Nephron (organoid): Measurements from ENCODE around the gene SLC6A1.

ENCODE experiments used
- H3K27ac Mint-ChIP-seq, 3 experiments: 2 replicates each; pipeline ENCODE4 v1.8.0; 2020; ENCODE audit warnings: mixed read lengths in 3 of 3, mild to moderate bottlenecking in 2 of 3, moderate library complexity in 1 of 3
- H3K27me3 Mint-ChIP-seq: 2 replicates; pipeline ENCODE4 v1.8.0; 2021; ENCODE audit warnings: low read depth, mild to moderate bottlenecking, moderate library complexity, mixed read lengths
- H3K36me3 Mint-ChIP-seq: 2 replicates; pipeline ENCODE4 v1.8.0; 2020; ENCODE audit warnings: low read depth, mixed read lengths
- H3K4me1 Mint-ChIP-seq: 2 replicates; pipeline ENCODE4 v1.8.0; 2020; ENCODE audit warnings: mixed read lengths
- H3K4me3 Mint-ChIP-seq, 3 experiments: 2 replicates each; pipeline ENCODE4 v1.8.0; 2020; ENCODE audit warnings: mild to moderate bottlenecking in 3 of 3, mixed read lengths in 3 of 3, moderate library complexity in 2 of 3
- H3K9me3 Mint-ChIP-seq: 2 replicates; pipeline ENCODE4 v1.8.0; 2020; ENCODE audit warnings: mixed read lengths
- TF ChIP-seq, protein P1 (sequence below), 3 experiments: fragments of 200-600 bp; sonication (generic); IDR thresholded peaks; one replicate each; pipeline ENCODE4 v1.5.0; 2021; ENCODE audit warnings: antibody characterized with exemption in 3 of 3; ENCODE audit not compliant: unreplicated experiment in 3 of 3

Gene SLC6A1

DNA sequence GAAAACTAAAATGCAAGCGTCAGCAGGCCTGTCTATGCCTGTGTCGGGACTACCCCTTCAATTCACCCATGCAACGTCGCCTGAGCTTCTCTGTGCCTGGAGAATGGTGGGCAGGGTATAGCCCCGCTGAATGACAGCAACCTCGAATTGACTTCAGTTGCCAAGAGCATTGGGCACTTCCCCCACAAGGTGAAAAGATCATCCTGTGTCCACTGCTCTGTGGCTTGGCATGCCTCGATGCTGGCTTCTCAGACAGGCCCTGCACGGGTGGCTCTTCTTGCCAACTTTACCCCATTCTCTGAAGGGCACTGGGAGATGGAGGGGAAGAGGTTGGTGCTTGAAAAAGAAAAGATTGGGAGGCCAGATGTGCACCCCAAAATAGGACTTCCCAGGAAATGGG is 3.3 kb downstream of the SLC6A1 start:
- Mint-ChIP-seq H3K9me3 (no peaks in the 10 kb centered on the region), H3K36me3 (no peaks in the 10 kb centered on the region), H3K4me3 (no peak overlapping the region), H3K27me3 (peaks cover 93% of the 10 kb centered on the region), H3K4me1 (peaks cover 10% of the 10 kb centered on the region), H3K27ac (no peak overlapping the region)
- TF ChIP-seq, protein P1, sequence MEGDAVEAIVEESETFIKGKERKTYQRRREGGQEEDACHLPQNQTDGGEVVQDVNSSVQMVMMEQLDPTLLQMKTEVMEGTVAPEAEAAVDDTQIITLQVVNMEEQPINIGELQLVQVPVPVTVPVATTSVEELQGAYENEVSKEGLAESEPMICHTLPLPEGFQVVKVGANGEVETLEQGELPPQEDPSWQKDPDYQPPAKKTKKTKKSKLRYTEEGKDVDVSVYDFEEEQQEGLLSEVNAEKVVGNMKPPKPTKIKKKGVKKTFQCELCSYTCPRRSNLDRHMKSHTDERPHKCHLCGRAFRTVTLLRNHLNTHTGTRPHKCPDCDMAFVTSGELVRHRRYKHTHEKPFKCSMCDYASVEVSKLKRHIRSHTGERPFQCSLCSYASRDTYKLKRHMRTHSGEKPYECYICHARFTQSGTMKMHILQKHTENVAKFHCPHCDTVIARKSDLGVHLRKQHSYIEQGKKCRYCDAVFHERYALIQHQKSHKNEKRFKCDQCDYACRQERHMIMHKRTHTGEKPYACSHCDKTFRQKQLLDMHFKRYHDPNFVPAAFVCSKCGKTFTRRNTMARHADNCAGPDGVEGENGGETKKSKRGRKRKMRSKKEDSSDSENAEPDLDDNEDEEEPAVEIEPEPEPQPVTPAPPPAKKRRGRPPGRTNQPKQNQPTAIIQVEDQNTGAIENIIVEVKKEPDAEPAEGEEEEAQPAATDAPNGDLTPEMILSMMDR (IDR thresholded peaks at IDR 0.05; ENCODE audit: unreplicated experiment in 3 of 3): no peak

DNA sequence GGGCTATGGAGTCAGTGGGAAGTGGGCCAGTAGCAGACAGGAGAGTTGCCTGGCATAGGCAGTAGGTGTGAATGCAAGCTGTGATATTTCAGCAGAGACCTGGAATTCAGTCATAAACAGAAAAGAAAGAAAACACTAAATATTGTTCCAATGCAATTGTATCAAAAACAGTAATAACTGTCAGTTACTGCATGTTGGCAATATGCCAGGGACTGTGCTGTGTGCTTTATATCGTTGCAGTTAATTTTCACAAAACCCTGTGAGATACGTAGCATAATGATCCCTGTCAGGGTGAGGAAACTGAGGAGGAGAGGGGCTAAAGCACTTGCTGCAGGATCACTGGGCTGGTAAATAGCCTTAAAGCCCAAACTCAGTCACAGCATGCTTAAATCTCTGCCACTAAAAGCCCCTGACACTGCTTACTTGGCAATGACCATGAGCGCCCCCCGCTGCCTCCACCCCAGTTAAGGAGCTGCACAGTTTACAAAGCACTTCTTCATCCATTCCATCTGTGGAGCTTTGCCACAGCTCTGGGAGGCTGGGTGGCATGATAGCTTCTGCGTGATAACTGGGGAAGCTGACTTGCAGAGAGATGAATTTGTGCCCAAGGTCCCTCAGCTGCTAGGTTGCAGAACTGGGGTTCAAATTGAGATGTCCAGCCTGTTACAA is 3.9 kb downstream of the SLC6A1 start:
- no peak overlapping the region for H3K4me3 Mint-ChIP-seq
- no peaks in the 10 kb centered on the region for H3K9me3 Mint-ChIP-seq
- peaks cover 93% of the 10 kb centered on the region for H3K27me3 Mint-ChIP-seq
- TF ChIP-seq, protein P1 (IDR thresholded peaks at IDR 0.05; ENCODE audit: unreplicated experiment in 3 of 3): no peak
- H3K36me3 Mint-ChIP-seq: no peaks in the 10 kb centered on the region
- H3K4me1 Mint-ChIP-seq: peaks cover 10% of the 10 kb centered on the region
- H3K27ac Mint-ChIP-seq: no peak overlapping the region

DNA sequence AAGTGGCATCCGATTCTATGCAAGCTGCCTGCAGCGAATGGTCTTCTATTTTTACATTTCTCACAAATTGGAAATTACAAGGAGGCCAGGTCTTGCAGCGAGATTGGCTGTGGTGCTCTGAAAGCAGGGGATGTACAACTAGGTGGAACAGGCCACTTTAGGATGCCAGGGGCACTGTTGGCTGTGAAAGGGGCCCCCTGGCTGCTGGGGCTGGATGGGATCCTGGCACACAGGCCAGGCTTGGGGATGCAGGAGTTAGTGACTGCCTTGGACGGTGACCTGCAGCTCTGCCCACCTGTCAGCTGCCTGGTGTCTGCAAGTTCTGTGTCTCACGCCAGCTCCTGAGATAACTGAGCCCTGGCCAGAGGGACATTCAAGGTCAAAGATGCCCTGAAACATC is 4.6 kb downstream of the SLC6A1 start:
- Mint-ChIP-seq H3K27ac (no peak overlapping the region), H3K27me3 (peaks cover 91% of the 10 kb centered on the region), H3K36me3 (no peaks in the 10 kb centered on the region), H3K4me3 (no peak overlapping the region), H3K9me3 (no peaks in the 10 kb centered on the region), H3K4me1 (peaks cover 6% of the 10 kb centered on the region)
- TF ChIP-seq, protein P1 (IDR thresholded peaks at IDR 0.05; ENCODE audit: unreplicated experiment in 3 of 3): no peak

DNA sequence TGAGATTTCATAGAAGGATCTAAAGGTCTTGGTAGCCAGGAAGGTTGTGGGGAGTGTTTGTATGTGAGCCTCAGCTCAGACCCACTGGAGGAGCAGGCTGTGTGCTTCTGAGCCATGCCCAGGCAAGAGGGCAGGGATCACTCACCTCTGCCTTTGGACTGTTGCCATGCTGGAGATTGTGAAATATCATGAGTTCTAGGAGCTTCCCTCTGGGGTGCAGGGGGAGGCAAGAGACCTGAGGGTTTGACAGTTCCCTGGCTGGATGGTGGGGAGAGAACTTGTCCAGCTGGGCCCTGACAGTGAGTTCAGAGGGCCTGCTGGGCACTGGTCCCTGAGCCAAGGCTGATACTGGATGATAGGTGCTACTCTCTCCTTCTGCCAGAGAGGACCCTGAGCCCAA is 6.0 kb downstream of the SLC6A1 start:
- TF ChIP-seq, protein P1 (IDR thresholded peaks at IDR 0.05; ENCODE audit: unreplicated experiment in 3 of 3): no peak
- H3K27me3 Mint-ChIP-seq: peaks cover 84% of the 10 kb centered on the region
- H3K4me1 Mint-ChIP-seq: peaks cover 9% of the 10 kb centered on the region
- no peak overlapping the region for H3K27ac Mint-ChIP-seq
- H3K36me3 Mint-ChIP-seq: no peaks in the 10 kb centered on the region
- no peak overlapping the region for H3K4me3 Mint-ChIP-seq
- no peaks in the 10 kb centered on the region for H3K9me3 Mint-ChIP-seq

DNA sequence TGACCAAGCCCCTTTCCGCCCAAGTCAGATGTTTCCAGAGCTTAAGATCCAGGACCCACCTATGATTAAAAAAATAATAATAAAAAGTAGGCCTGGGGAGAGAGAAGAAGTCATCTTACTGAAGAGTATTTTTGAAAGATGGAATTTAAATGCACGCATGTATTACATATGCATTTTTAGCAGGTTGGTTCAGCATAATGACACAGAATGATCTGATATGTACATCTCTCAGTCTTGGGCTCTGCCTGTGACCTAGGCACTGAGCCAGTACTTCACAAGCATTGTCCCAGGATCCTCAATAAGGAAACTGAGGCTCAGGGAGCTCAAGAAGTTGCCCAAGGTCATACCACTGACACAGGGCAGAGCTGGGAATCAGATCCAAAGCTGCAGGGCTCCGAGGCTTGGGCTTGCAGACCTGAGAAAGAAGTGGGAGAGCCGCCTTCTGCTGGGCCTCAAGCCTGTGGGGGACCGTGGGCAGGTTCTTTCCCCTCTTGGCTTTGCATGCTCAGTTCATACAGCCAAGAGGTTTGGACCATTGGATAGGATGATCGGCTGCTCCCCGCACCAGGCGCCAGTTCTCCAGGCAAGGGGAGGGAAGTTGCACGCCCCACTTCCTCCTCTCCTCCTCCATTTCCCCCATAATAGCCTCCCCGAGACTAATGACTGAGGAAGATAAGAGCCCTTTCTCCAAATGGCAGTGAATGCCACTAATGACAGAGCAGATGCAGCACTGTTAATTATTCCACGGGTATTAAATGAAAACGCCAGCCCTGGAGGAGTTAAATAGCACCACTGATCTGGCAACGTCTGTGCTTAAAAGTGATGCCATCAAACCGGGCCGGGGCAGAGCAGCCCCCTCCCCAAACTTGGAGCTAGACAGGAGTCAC is 6.9 kb downstream of the SLC6A1 start:
- TF ChIP-seq, protein P1 (IDR thresholded peaks at IDR 0.05; ENCODE audit: unreplicated experiment in 3 of 3): no peak
- no peak overlapping the region for H3K27ac Mint-ChIP-seq
- peaks cover 16% of the 10 kb centered on the region for H3K4me1 Mint-ChIP-seq
- H3K4me3 Mint-ChIP-seq: no peak overlapping the region
- peaks cover 75% of the 10 kb centered on the region for H3K27me3 Mint-ChIP-seq
- H3K9me3 Mint-ChIP-seq: no peaks in the 10 kb centered on the region
- H3K36me3 Mint-ChIP-seq: no peaks in the 10 kb centered on the region
